Effector memory CD4-positive, alpha-beta T cell (primary cell): ENCODE results near the gene OXA1L.
A peak's percentile ranks its signal among the peaks of the same experiment; 100 is the strongest.

Source experiments
- DNase-seq, 3 donors: peaks; one replicate each; pipeline ENCODE4 v3.0.0-alpha.2; 2020
- H3K27ac ChIP-seq: 2 replicates; pipeline ENCODE4 v1.7.0; 2013; ENCODE audit warnings: mild to moderate bottlenecking, low read length, moderate library complexity; ENCODE audit not compliant: insufficient read depth, poor library complexity, severe bottlenecking
- H3K27me3 ChIP-seq: replicated peaks from 2 replicates; pipeline ENCODE4 v1.7.0; 2013; ENCODE audit warnings: mild to moderate bottlenecking, low read length; ENCODE audit not compliant: insufficient read depth, control insufficient read depth, poor library complexity, severe bottlenecking
- H3K36me3 ChIP-seq: 2 replicates; pipeline ENCODE4 v1.7.0; 2013; ENCODE audit warnings: mild to moderate bottlenecking, low read length, moderate library complexity; ENCODE audit not compliant: control insufficient read depth, insufficient read depth
- H3K4me1 ChIP-seq: 2 replicates; pipeline ENCODE4 v1.7.0; 2013; ENCODE audit warnings: low read length, mild to moderate bottlenecking; ENCODE audit not compliant: control insufficient read depth, insufficient read depth, poor library complexity, severe bottlenecking
- H3K4me3 ChIP-seq: 2 replicates; pipeline ENCODE4 v1.7.0; 2013; ENCODE audit warnings: low read length, low read depth, mild to moderate bottlenecking; ENCODE audit not compliant: insufficient read depth, poor library complexity, severe bottlenecking
- H3K9me3 ChIP-seq: 2 replicates; pipeline ENCODE4 v1.7.0; 2013; ENCODE audit warnings: mild to moderate bottlenecking, low read length, moderate library complexity; ENCODE audit not compliant: control insufficient read depth

Gene OXA1L

GRCh38 chr14:22761734-22762133, 4.8 kb upstream of the OXA1L start:
- Histone ChIP-seq H3K9me3 (no peaks in the 10 kb centered on the region), H3K4me3 (no peak overlapping the region), H3K36me3 (no peaks in the 10 kb centered on the region), H3K27me3 (no peaks in the 10 kb centered on the region), H3K27ac (no peak overlapping the region), H3K4me1 (no peaks in the 10 kb centered on the region)
- no peak for DNase-seq

GRCh38 chr14:22764382-22764781, 2.1 kb upstream of the OXA1L start:
- H3K27ac ChIP-seq: no peak overlapping the region
- no peak overlapping the region for H3K4me3 ChIP-seq
- no peak for DNase-seq
- H3K27me3 ChIP-seq: no peaks in the 10 kb centered on the region
- peaks cover 14% of the 10 kb centered on the region for H3K4me1 ChIP-seq
- peaks cover 9% of the 10 kb centered on the region for H3K36me3 ChIP-seq
- no peaks in the 10 kb centered on the region for H3K9me3 ChIP-seq

DNA sequence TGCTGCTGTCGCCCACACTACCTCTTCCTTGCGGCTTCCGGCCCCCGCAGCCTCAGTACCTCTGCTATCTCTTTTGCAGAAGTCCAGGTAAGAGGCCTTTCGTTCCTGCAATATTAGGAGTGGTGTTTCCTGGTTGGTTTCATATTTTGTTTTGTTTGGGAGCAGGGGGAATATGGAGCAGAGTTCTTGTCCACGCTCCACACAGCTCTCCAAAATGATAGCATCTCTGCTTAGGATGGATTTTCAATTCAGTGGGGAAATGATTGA, 768 bp downstream of the OXA1L start:
- Histone ChIP-seq H3K4me1 (peaks cover 14% of the 10 kb centered on the region), H3K9me3 (no peaks in the 10 kb centered on the region), H3K4me3 (peak overlapping the region; percentile 99), H3K36me3 (peaks cover 33% of the 10 kb centered on the region), H3K27ac (peak overlapping the region; percentile 93), H3K27me3 (no peaks in the 10 kb centered on the region)
- no peak for DNase-seq

GRCh38 chr14:22768947-22769346, 2.5 kb downstream of the OXA1L start:
- Histone ChIP-seq H3K27me3 (no peaks in the 10 kb centered on the region), H3K27ac (no peak overlapping the region), H3K36me3 (peaks cover 37% of the 10 kb centered on the region), H3K9me3 (no peaks in the 10 kb centered on the region), H3K4me3 (no peak overlapping the region), H3K4me1 (peaks cover 14% of the 10 kb centered on the region)
- no peak for DNase-seq

- Histone ChIP-seq H3K4me3 (no peak overlapping the region), H3K9me3 (no peaks in the 10 kb centered on the region), H3K4me1 (peaks cover 14% of the 10 kb centered on the region), H3K27me3 (no peaks in the 10 kb centered on the region), H3K27ac (no peak overlapping the region), H3K36me3 (peaks cover 37% of the 10 kb centered on the region)
- no peak for DNase-seq
Observed at GRCh38 chr14:22769369-22769768, 2.9 kb downstream of the OXA1L start.

- Histone ChIP-seq H3K27me3 (no peaks in the 10 kb centered on the region), H3K27ac (no peak overlapping the region), H3K4me1 (peaks cover 14% of the 10 kb centered on the region), H3K4me3 (no peak overlapping the region), H3K36me3 (peaks cover 37% of the 10 kb centered on the region), H3K9me3 (no peaks in the 10 kb centered on the region)
- no peak for DNase-seq
Observed at GRCh38 chr14:22770481-22771187, 4.1 kb downstream of the OXA1L start.

GRCh38 chr14:22772725-22773124, 6.2 kb downstream of the OXA1L start:
- H3K4me1 ChIP-seq: peaks cover 6% of the 10 kb centered on the region
- no peak overlapping the region for H3K4me3 ChIP-seq
- no peak overlapping the region for H3K27ac ChIP-seq
- no peaks in the 10 kb centered on the region for H3K27me3 ChIP-seq
- H3K36me3 ChIP-seq: peaks cover 37% of the 10 kb centered on the region
- no peaks in the 10 kb centered on the region for H3K9me3 ChIP-seq
- DNase-seq: no peak

DNA sequence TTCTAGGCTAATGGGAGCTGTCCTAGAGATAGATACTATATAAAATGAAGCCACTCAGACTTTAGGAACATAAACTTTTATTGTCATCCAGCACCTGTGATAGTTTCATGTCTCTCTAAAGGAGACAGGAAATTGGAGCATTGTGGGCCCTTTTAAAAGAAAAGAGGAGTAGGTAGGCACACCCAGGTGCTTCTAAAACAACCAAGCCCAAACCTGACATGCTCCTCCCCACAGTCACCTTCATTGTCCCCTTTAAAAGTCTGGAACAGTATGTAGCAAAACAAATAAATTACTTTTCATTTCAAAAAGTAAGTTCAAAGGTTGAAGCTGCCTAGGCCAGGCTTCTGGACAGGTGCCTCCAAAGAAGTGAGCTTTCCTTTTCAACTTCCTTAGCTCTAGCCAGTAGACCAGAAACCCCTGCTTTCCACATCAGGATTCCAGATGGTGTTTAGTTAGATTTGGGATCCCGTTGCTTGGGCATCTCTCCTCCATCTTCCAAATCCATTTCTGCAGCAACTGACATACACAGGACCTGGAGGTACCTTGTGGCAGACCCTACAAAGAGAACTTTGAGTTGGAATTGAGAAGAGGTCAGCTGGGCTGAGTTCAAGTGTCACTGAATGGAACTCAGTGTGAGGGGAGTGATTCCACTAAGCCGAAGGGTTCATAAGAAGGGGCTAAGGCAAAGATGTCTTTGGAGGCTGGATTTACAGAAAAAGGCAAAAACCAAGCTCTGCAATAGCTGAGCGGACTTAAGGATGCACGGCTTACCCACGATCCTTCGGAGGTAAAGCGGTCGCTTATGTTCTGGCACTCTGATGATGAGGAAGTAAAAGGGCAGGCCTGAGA, 6.9 kb downstream of the OXA1L start:
- peaks cover under 1% of the 10 kb centered on the region for H3K4me1 ChIP-seq
- no peak for DNase-seq
- H3K27ac ChIP-seq: no peak overlapping the region
- no peaks in the 10 kb centered on the region for H3K27me3 ChIP-seq
- no peaks in the 10 kb centered on the region for H3K9me3 ChIP-seq
- no peak overlapping the region for H3K4me3 ChIP-seq
- peaks cover 35% of the 10 kb centered on the region for H3K36me3 ChIP-seq

DNA sequence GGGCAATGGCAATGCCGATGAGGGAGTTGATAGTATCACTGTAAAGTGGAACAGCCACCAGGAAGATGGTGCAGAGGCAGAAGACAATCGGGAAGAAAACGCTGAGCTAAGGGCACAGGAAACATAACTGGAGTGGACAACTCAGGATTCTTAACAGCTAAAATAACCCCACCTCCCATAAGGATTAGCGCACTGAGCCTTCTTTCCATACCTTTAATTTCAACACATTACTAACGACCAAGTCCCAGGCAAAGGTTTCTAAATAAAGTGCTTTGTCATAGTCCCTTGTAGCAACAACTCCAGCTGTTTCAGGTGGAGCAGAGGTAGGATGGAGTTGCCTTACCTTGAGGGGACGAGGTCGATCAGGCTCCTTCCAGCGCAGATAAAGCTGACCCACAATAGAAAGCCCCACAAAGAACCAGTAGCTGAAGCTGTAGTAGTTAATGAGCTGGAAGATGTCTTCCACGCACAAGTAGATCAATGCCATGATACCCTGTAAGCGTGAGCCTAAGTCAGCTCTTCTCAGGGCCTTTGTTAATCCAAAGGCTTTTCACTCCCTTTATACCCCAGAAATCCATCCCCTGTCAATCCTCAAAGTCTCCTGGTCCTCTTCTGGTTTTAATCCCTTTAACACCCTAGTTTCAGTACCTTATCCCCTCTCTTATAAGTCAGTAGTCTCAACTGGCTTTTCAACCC, 7.7 kb downstream of the OXA1L start:
- H3K4me3 ChIP-seq: no peak overlapping the region
- H3K4me1 ChIP-seq: no peaks in the 10 kb centered on the region
- H3K36me3 ChIP-seq: peaks cover 30% of the 10 kb centered on the region
- DNase-seq: no peak
- H3K27ac ChIP-seq: no peak overlapping the region
- H3K27me3 ChIP-seq: no peaks in the 10 kb centered on the region
- H3K9me3 ChIP-seq: no peaks in the 10 kb centered on the region

DNA sequence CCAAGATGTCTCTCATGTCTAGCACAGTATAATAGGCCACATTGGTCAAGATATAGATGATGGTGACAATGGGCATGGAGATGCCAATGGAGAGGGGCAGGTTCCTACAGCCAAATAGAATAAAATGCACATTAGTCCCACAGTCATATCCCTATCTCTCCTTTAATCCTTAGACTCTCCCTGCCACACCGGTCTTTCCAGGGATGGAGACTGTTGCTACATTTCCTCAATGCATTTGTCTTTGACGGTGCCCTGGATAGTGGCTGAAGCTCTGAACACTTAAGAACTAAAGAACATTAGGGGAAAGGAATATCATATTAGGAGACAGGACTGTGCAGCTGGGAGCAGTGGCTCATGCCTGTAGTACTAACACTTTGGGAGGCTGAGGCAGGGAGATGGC, 9.7 kb downstream of the OXA1L start:
- no peaks in the 10 kb centered on the region for H3K9me3 ChIP-seq
- peaks cover 10% of the 10 kb centered on the region for H3K36me3 ChIP-seq
- H3K27ac ChIP-seq: no peak overlapping the region
- no peak for DNase-seq
- no peaks in the 10 kb centered on the region for H3K27me3 ChIP-seq
- no peak overlapping the region for H3K4me3 ChIP-seq
- no peaks in the 10 kb centered on the region for H3K4me1 ChIP-seq
